Measurements from ENCODE around the gene METTL16. TPM values are rescaled to one million over a fixed set of nuclear protein-coding genes. Genes with fewer than 3 reads are reported as not detected.
"Not testable (repeated sequence)": the region's sequence is repeated elsewhere in the genome, so short reads cannot be mapped to it uniquely, and the experiment has no call there.

Gene METTL16
- total RNA-seq, 1 donor from 2014 or later, result 39.3 TPM

DNA sequence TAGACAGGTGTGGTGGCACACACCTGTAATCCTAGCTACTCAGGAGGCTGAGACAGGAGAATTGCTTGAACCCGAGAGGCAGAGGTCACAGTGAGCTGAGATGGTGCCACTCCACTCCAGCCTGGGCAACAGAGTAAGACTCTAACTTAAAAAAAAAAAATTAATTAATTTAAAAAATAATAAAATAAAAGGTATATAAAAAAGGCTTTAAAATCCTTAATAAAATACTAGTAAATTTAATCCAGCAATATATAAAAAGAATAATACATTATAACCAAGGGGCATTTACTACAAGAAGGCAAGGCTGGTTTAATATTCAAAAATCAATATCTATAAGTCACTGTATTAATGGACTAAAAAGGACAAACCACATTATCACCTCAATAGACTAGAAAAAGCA is 66.0 kb downstream of the METTL16 start:
- no peak for DNase-seq (ENCODE audit: extremely low spot score, unreplicated experiment)
- Mint-ChIP-seq H3K36me3 (peaks cover 15% of the 10 kb centered on the region), H3K27ac (no peak overlapping the region), H3K9me3 (no peaks in the 10 kb centered on the region), H3K27me3 (no peaks in the 10 kb centered on the region), H3K4me3 (no peak overlapping the region), H3K4me1 (ENCODE audit: unreplicated experiment) (peaks cover 5% of the 10 kb centered on the region)
- TF ChIP-seq, protein P1, sequence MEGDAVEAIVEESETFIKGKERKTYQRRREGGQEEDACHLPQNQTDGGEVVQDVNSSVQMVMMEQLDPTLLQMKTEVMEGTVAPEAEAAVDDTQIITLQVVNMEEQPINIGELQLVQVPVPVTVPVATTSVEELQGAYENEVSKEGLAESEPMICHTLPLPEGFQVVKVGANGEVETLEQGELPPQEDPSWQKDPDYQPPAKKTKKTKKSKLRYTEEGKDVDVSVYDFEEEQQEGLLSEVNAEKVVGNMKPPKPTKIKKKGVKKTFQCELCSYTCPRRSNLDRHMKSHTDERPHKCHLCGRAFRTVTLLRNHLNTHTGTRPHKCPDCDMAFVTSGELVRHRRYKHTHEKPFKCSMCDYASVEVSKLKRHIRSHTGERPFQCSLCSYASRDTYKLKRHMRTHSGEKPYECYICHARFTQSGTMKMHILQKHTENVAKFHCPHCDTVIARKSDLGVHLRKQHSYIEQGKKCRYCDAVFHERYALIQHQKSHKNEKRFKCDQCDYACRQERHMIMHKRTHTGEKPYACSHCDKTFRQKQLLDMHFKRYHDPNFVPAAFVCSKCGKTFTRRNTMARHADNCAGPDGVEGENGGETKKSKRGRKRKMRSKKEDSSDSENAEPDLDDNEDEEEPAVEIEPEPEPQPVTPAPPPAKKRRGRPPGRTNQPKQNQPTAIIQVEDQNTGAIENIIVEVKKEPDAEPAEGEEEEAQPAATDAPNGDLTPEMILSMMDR (conservative IDR thresholded peaks at IDR 0.05), result no peak

DNA sequence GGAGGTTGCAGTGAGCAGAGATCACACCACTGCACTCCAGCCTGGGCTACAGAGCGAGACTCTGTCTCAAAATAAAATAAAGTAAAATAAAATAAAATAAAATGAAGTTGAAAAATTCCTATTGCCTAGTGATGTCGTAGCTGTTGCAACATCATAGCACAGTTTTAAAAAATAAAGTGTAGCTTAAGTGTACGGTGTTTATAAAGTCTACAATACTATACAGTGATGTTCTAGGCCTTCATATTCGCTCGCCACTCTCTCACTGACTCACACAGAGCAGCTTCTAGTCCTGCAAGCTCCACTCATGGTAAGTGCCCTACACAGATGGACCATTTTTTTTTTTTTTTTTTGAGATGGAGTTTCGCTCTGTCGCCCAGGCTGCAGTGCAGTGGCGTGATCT is 67.3 kb downstream of the METTL16 start:
- Mint-ChIP-seq H3K27me3 (no peaks in the 10 kb centered on the region), H3K27ac (no peak overlapping the region), H3K9me3 (no peaks in the 10 kb centered on the region), H3K4me3 (no peak overlapping the region), H3K4me1 (ENCODE audit: unreplicated experiment) (peaks cover 5% of the 10 kb centered on the region), H3K36me3 (peaks cover 15% of the 10 kb centered on the region)
- no peak for DNase-seq (ENCODE audit: extremely low spot score, unreplicated experiment)
- TF ChIP-seq, protein P1 (conservative IDR thresholded peaks at IDR 0.05), result no peak

DNA sequence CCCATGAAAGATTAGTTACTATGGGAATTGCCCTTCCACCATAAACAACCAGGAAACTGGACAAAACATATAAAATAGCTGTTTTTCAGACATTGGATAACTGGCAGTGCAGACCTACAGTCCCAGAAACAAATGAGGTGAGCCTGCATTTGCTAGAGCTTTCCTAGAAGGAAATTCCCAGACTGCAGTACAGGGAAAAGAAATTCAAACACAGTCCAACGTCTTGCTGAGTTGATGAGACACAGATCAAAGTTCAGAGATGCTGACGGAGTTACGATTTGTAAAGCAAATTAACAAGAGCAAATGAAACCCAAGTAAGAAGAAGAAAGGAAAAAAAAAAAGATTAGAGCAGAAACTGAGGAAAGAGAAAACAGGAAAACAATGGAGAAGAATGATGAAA is 69.5 kb downstream of the METTL16 start:
- no peaks in the 10 kb centered on the region for H3K9me3 Mint-ChIP-seq

DNA sequence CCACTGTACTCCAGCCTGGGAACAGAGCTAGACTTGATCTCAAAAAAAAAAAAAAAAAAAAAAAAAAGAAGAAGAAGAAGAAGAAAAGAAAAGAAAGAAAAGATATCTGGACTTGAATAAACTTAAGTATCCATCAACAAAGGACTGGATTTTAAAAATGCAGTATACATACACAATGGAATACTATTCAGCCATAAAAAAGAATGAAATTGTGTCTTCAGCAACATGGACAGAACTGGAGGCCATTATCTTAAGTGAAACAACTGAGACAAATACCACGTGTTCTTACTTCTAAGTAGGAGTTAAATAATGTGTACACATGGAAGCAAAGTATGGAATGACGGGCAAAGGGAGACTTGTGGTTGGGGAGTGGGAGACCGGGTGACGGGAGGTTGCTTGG is 70.8 kb downstream of the METTL16 start:
- H3K36me3 Mint-ChIP-seq, result peaks cover 21% of the 10 kb centered on the region
- H3K4me1 Mint-ChIP-seq (ENCODE audit: unreplicated experiment), result peaks cover 12% of the 10 kb centered on the region
- no peak overlapping the region for H3K27ac Mint-ChIP-seq
- no peaks in the 10 kb centered on the region for H3K27me3 Mint-ChIP-seq
- TF ChIP-seq, protein P1 (conservative IDR thresholded peaks at IDR 0.05), result no peak
- no peaks in the 10 kb centered on the region for H3K9me3 Mint-ChIP-seq
- H3K4me3 Mint-ChIP-seq, result no peak overlapping the region
- DNase-seq (ENCODE audit: extremely low spot score, unreplicated experiment), result no peak

More for the DNA sequence above, 69.5 kb downstream of the METTL16 start:
- TF ChIP-seq, protein P1 (conservative IDR thresholded peaks at IDR 0.05), result no peak
- no peak overlapping the region for H3K27ac Mint-ChIP-seq
- peak overlapping the region; percentile 3 for H3K4me3 Mint-ChIP-seq
- no peak for DNase-seq (ENCODE audit: extremely low spot score, unreplicated experiment)
- peaks cover 5% of the 10 kb centered on the region for H3K4me1 Mint-ChIP-seq (ENCODE audit: unreplicated experiment)
- H3K27me3 Mint-ChIP-seq, result no peaks in the 10 kb centered on the region
- H3K36me3 Mint-ChIP-seq, result peaks cover 20% of the 10 kb centered on the region

DNA sequence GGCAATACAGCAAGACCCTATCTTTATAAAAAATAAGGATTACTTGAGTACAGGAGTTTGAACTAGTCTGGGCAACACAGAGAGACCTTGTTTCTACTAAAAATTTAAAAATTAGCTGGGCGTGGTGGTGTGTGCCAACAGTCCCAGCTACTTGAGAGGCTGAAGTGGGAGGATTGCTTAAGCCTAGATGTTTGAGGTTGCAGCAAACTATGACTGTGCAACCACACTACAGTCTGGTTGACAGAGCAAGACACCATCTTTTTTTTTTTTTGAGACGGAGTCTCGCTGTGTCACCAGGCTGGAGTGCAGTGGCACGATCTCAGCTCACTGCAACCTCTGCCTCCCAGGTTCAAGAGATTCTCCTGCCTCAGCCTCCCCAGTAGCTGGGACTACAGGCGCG is 71.7 kb downstream of the METTL16 start:
- not testable (repeated sequence) for DNase-seq (ENCODE audit: extremely low spot score, unreplicated experiment); H3K9me3 Mint-ChIP-seq; H3K27ac Mint-ChIP-seq; H3K27me3 Mint-ChIP-seq; H3K4me3 Mint-ChIP-seq
- H3K4me1 Mint-ChIP-seq (ENCODE audit: unreplicated experiment), result peaks cover 20% of the 10 kb centered on the region
- peaks cover 16% of the 10 kb centered on the region for H3K36me3 Mint-ChIP-seq

DNA sequence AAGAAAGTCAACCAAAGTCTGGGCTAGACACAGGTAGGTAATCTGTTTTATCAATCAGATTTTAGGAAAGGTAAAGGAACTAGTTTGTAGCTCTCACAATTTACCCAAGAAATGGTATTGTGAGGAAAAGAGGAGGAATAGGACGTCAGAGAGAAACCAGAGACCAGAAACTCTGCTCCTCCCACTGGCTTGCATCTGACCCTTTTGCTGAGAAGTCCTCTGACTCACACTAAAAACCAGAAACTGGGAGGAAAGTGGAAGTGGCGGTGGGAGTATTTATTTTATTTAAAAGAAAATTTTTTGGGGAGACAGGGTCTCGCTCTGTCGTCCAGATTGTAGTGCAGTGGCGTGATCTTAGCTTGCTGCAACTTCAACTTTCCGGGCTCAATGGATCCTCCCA is 72.9 kb downstream of the METTL16 start:
- H3K4me3 Mint-ChIP-seq, result no peak overlapping the region
- no peaks in the 10 kb centered on the region for H3K27me3 Mint-ChIP-seq
- peaks cover 16% of the 10 kb centered on the region for H3K36me3 Mint-ChIP-seq
- no peak overlapping the region for H3K27ac Mint-ChIP-seq
- H3K9me3 Mint-ChIP-seq, result no peaks in the 10 kb centered on the region
- TF ChIP-seq, protein P1 (conservative IDR thresholded peaks at IDR 0.05), result no peak
- peaks cover 26% of the 10 kb centered on the region for H3K4me1 Mint-ChIP-seq (ENCODE audit: unreplicated experiment)
- no peak for DNase-seq (ENCODE audit: extremely low spot score, unreplicated experiment)
